Measurements from ENCODE around the gene MTPN.

MTPN gene

GRCh38 chr7:135977742-135978066 lies 545 bp upstream of the MTPN start:
- TF ChIP-seq CTCF (IDR thresholded peaks at IDR 0.05; ENCODE audit: low read depth, low read length, missing control alignments): no peak
- peak overlapping the region; percentile 79; the same call in 1 of the 2 replicates for H3K4me3 ChIP-seq (ENCODE audit: low read depth, low read length)
- DNase-seq (ENCODE audit: low read depth): no peak

GRCh38 chr7:135976312-135977006 lies 700 bp downstream of the MTPN start:
- H3K4me3 ChIP-seq (ENCODE audit: low read depth, low read length): peak overlapping the region; percentile 79
- peak; percentile 45 for DNase-seq (ENCODE audit: low read depth)

GRCh38 chr7:135975166-135975565 lies 2.0 kb downstream of the MTPN start:
- TF ChIP-seq CTCF (IDR thresholded peaks at IDR 0.05; ENCODE audit: low read depth, low read length, missing control alignments): no peak
- peak overlapping the region; percentile 79 for H3K4me3 ChIP-seq (ENCODE audit: low read depth, low read length)
- DNase-seq (ENCODE audit: low read depth): no peak

More at GRCh38 chr7:135976312-135977006, 700 bp downstream of the MTPN start:
- TF ChIP-seq CTCF (IDR thresholded peaks at IDR 0.05; ENCODE audit: low read depth, low read length, missing control alignments): no peak

GRCh38 chr7:135974667-135975066 lies 2.5 kb downstream of the MTPN start:
- TF ChIP-seq CTCF (IDR thresholded peaks at IDR 0.05; ENCODE audit: low read depth, low read length, missing control alignments): no peak
- H3K4me3 ChIP-seq (ENCODE audit: low read depth, low read length): peak overlapping the region; percentile 2; the same call in 1 of the 2 replicates
- no peak for DNase-seq (ENCODE audit: low read depth)

GRCh38 chr7:135971366-135971725 lies 5.8 kb downstream of the MTPN start:
- no peak for TF ChIP-seq CTCF (IDR thresholded peaks at IDR 0.05; ENCODE audit: low read depth, low read length, missing control alignments)
- DNase-seq (ENCODE audit: low read depth): no peak
- no peak overlapping the region; the same call in 1 of the 2 replicates for H3K4me3 ChIP-seq (ENCODE audit: low read depth, low read length)

- no peak for TF ChIP-seq CTCF (IDR thresholded peaks at IDR 0.05; ENCODE audit: low read depth, low read length, missing control alignments)
- DNase-seq (ENCODE audit: low read depth): peak; percentile 51
These were observed 6.3 kb downstream of the MTPN start for GRCh38 chr7:135970682-135971365.

More at GRCh38 chr7:135970682-135971365, 6.3 kb downstream of the MTPN start:
- H3K4me3 ChIP-seq (ENCODE audit: low read depth, low read length): no peak overlapping the region; the same call in 1 of the 2 replicates
